HG02938 (cell line): ENCODE results near the gene NPEPL1.
"Not testable (repeated sequence)": the region's sequence is repeated elsewhere in the genome, so short reads cannot be mapped to it uniquely, and the experiment has no call there.

ENCODE experiments used
- ATAC-seq: cut with Tn5 transposase; IDR thresholded peaks from one replicate; pipeline ENCODE4 v1.9.1; 2021; ENCODE audit warnings: mild to moderate bottlenecking, moderate library complexity; ENCODE audit not compliant: unreplicated experiment

NPEPL1 gene

DNA sequence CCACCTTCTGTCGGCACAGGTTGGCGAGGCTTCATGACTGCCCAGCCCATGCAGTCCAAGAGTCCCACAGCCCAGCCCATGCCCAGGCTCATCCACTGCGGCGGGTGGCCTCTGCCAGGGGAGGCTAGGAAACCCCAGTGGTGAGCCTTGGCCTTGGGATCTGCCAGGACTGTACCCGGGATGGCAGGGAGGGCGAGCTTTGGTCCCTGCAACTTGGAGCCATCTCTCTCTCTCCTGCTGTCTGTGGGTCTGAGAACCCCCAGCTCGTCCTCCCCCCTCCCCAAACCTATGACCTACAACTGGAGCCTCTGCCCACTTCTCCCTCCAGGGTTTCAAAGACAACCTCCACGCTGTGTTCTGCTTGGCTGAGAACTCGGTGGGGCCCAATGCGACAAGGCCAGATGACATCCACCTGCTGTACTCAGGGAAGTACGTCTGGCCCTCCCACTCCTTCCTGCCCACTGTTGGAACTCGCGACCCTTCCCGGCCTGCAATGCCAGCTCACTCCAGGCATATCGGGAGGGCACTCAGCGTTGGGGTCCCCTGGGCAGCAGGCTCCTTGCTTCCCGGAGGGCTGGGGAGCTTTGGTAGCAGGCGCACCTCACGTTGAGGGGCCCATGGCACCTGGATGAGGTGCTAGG is 19.7 kb downstream of the NPEPL1 start:
- ATAC-seq, result no peak

DNA sequence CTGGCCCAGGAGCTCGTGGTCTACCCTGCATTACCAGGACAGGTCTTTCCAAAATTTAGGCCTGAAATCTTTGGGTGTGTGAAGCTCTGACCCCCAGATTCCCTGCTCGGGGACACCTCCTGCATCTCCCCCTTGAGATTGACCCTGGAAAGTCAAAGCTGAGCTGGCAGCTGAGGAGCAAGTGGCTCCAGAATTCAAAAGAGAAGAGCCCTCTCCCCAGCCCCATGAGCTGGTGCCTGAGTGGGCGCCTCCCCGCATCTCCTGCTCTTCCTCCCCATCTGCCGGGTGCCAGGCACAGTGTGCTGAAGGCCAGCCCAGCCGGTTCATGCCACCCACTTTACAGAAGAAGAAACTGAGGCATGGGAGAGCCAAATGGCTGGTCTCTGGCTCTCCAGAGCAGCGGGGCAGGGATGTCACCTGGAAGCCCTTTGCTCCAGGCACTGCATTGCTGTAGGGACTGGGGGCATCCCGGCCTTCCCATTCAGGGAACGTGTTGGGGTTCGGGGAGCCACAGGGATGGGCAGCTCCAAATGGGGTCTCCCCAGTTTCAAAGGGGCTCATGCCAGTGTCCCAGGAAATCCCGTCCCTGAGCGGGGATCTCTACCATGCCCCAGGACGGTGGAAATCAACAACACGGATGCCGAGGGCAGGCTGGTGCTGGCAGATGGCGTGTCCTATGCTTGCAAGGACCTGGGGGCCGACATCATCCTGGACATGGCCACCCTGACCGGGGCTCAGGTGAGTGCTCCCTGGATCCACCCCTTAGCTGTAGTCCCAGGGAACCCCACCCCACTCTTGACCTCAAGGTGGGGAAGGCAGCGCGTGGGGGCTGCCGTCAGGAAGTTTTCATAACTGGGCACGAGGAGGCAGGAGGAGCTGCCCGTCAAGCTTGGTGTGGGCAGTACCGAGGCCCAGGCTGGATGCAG is 20.5 kb downstream of the NPEPL1 start:
- no peak for ATAC-seq

DNA sequence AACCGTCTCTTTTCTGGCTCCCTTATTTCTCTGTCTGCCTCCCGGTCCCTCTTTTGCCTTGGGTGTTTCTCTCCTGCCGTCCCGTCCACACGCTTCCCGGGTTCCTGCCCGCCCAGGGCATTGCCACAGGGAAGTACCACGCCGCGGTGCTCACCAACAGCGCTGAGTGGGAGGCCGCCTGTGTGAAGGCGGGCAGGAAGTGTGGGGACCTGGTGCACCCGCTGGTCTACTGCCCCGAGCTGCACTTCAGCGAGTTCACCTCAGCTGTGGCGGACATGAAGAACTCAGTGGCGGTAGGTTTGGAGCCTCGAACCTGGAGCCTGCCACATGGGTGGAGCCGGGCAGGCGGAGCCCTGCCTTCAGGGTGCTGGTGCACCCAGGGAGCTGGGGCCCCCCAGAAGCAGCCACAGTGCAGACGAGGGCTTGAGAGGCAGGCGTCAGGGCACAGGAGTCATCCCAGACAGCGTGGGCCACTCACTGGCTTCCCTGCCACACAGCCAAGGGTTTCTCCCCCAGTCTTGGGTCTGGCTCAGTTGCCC is 21.3 kb downstream of the NPEPL1 start:
- no peak for ATAC-seq

DNA sequence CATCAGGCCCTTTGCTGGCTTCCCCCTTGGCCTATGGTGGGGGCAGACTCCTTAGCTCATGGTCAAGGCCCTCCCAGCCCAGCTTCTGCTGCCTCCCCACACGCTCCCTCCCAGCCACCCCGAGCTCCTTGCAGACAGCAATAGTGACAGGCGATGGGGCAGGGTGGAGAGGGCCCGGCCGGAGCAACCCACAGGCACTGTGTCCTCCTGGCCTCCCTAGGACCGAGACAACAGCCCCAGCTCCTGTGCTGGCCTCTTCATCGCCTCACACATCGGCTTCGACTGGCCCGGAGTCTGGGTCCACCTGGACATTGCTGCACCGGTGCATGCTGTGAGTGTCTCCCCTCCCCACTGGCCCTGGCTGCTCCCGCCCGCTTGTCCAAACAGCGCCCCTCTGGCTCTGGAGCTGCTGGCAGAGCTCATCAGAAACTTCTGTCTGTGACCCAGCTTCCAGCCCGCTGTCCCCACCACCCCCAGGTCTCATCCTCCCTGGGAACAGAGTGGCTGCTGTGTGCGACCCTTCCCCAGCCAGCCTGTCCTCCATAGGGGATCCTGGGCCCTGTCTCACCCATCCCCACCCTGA is 21.8 kb downstream of the NPEPL1 start:
- no peak for ATAC-seq

DNA sequence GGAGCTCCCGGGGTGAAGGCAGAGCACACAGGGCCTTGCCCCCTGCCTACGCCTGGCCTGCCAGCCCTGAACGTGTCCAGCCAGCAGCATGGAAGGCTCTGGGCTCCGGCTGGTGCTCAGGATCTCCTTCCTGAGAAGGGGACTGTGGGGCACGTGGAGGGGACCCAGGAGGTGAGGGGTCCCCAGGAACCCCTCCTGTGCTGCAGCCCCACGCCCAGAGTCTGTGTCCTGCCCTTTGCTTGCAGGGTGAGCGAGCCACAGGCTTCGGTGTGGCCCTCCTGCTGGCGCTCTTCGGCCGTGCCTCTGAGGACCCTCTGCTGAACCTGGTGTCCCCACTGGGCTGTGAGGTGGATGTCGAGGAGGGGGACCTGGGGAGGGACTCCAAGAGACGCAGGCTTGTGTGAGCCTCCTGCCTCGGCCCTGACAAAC is 22.3 kb downstream of the NPEPL1 start:
- no peak for ATAC-seq

DNA sequence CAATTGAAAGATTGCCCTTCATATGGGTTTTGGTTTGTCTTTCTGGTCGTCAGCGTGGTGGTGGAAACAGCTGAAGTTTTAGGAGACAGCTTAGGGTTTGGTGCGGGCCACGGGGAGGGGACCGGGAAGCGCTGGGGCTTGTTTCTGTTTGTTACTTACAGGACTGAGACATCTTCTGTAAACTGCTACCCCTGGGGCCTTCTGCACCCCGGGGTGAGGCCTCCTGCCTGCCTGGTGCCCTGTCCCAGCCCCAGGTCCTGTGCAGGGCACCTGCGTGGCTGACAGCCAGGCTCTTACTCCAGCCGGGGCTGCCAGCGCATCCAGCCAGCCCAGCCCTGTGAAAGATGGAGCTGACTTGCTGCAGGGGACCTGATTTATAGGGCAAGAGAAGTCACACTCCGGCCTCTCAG is 22.8 kb downstream of the NPEPL1 start:
- no peak for ATAC-seq

DNA sequence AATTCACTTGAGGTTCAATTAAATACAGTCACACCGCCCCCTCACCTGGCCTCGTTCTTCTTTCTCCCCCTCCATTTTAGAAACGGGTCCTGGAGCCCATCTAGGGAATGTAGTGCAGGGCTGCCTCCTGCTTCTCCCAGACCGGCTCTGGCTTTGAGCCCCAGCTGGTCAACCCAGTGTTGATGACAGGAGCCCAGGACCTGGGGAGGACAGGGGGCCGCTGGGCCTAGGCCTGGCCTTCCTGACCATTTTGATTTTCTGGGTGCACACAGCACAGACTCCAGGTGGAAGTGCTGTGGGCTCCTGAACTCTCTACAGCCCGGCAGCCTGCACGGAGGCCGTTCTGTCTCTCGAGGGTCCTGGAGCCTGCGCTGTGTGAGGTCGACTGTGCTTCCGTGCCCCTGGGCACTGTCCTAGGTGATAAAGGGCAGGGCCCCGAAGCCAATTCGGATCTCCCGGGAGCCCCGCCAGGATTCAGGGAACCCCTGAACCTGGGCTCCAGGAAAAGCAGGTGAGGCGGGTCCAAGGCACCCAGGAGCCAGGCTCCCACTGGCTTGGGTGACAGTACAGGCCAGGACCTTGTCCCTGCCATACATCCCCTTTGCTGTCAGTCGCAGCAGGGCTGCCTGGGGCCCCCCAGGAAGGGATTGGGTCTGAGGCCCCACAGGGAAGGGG is 23.3 kb downstream of the NPEPL1 start:
- ATAC-seq, result no peak

DNA sequence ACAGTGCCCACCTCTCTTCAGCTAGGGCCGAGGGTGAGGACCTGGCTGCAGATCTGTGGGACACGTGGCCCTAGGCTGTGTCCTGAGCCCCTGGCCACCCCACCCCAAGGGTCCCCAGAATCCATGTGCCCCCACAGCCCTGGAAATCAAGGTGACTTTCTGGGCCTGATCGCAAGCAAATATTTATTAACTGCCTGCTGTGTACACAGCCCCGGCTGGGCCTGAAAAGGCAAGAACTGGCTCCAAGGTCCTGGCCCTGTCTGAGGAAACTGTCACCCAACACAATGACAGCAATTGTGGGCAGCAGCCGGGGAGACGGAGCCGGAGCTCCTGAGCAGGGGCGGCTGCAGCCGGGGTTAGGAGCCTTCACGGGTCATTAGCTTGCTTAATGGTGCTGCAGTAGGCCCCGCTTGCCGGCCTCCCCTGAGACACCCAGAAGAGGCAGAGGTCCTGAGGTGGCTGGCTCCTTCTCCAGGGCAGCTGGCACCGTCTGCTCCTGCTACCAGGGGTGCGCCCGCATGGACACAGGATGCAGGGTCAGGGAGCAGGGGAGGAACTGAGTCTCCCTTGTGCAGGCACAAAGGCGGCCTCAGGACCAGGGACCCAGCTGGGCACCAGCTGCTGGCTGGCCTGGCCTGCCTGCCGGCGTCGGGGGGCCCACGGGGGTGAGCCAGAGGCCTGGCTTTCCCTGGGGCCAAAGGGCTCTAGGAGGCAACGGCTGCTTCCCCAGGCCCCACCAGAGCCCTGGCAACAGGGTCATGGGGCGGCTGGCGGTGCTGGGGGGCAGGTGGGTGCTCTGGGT is 24.1 kb downstream of the NPEPL1 start:
- no peak for ATAC-seq

DNA sequence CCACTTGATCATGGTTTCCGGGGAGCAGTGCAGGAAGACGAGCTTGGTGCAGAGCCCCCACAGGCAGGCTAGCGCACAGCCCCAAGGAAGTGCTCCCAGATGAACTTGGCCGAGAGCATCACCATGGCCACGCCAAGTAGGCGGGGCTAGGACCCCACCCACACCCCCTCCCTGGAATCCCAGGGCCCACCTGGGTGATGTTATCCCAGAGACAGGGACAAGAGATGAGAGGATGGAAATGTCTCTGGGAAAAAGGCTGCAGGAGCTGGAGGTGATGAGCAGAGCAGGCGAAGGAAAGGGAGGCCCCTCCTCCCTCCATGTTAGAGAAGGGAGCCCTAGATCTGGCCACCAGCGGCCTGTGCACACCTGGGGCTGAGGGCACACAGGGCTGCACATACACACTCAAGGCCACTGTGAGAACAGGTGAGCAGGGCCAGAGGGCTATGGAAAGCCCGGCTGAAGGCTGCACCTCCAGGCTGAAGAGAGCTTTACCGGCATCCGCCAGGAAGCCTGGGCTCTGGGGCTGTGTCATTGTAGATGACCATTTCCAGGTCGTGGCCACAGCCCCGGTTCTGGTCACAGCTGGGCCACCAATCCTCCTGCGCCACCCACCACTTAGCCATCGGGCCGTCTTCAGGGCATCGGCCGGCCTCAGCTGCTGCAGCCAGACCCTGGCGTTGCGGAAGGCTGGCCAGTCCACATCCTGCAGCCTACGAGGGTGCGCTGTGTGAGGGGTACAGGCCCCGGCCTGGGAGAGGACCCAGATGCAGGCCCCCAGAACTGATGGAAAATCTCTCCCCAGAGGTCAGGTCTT is 24.9 kb downstream of the NPEPL1 start:
- ATAC-seq, result no peak

DNA sequence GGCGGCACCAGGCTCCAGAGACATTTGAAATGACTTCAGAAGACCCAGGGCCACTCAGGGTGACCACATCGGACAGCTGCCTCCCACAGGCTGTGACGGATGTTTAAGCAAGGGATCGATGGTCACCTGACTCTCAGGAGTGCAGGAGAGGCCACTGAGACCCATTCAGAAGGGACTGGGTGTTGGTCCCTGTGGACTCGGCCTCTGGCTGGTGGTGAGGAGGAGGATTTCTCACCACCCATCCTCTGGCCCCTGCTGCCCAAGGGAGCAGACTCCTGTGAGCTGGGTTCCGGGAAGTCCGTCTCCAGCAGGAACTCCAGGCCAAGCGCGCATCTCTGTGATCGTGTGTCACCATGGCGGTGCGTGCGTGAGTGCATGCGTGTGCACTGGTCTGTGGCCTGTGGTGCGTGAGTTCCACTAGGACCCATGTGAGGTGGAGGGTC is 25.5 kb downstream of the NPEPL1 start:
- ATAC-seq, result no peak

DNA sequence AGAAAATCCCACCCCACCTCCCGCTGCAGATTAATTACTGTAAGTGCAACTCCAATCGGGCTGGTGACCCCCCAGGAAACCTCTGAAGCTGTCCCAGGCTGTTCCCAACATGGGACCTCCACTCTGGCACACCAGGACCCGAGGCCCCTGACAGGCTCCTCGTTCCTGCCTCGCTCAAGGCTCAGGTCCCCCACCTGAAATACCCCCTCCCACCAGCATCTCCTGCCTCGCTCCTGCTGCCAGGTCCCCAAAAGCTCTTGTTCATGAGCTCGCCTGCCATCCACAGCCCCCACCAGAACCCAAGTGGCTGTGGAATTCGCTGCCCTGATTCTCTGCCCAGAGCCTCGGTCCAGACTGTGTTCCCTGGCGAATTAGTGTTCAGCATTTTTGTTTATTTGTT is 26.1 kb downstream of the NPEPL1 start:
- no peak for ATAC-seq

DNA sequence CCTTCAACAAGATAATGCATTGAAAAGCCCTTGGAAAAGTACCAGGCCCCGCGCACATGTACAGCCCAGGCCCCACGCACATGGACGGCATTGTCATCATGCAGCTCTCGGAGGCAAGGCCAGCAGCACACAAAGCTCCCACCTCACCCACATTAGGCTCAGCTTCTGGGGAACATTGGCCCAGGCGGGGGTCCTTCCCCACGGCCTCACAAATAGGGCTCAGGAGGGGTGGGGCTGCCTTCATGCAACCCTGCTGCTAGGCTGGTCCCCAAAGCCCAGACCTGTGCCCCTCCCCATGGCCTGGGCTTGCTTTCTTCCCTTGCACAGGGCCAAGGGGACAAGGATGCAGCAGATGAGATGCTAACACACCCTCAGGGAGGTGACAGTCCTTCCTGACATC is 26.7 kb downstream of the NPEPL1 start:
- no peak for ATAC-seq

DNA sequence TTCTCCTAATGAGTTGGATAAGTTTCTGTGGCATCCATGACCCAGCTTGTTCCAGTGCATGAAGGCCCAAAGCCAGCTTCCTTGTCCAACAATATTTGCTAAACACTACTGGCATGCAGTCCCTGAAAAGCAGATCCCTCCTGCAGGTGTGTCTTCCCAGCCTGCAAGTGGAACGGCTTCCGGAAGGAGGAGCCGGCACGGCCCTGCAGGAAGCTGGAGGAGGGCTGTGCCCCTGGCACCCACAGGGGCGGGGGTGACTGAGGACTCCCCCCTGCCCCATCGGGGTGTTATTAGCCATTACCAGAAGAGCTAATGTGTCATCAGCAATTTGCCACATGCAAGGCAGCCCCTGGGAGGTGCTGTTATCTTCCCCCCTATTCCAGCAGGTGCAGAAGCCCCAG is 27.4 kb downstream of the NPEPL1 start:
- ATAC-seq, result no peak

DNA sequence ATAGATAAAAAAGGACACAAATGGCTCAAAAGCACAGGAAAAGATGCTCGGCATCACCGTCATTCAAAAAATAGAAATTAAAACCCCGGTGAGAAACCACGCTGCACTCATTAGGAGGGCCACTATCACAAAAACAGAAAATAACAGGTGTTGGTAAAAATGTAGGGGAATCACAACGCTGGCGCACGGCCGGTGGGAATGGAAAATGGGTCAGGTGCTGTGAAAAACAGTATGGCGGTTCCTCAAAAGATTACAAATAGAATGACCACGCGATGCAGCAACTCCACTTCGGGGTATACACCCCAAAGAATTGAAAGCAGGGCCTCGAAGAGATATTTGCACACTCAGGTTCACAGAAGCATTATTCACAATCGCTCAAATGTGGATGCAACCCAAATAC is 28.3 kb downstream of the NPEPL1 start:
- ATAC-seq, result no peak

DNA sequence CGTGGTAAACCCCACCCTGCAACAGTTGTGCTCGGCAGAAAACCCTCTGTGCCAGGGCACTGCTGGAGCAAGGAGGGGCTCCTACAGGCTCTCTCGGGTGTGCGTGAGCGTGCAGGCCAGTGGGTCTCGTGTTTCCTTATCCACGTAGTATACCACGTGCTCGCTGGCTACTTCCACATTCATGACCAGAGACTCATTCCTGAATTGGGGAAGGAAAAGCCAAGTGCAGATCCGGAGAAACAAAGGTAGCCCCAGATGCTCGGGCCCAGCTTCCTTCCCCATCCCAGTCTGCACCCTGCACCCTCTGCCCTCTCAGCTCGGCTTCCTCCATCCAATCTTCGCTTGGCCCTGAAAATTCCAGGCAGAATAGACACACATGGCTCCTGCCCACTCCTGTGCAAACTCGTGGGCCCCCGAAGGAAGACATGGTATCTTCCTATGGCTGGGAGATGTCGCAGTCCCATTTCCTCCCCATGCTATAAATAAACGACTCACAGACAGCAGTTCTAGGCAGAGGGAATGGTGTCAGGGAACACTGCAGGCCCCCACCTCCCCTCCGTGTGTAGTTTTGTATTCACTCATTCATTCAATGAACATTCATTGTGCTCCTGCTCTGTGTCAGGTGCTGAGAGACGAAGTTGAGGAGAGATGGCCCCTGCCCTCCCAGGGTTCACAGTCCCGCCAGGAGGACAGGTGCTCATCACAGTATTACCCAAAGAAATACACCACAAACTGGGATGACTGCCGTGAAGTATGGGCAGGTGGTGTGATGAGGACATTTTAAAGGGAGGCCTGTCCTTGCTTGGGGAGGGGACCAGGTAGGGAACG is 29.6 kb downstream of the NPEPL1 start:
- no peak for ATAC-seq

DNA sequence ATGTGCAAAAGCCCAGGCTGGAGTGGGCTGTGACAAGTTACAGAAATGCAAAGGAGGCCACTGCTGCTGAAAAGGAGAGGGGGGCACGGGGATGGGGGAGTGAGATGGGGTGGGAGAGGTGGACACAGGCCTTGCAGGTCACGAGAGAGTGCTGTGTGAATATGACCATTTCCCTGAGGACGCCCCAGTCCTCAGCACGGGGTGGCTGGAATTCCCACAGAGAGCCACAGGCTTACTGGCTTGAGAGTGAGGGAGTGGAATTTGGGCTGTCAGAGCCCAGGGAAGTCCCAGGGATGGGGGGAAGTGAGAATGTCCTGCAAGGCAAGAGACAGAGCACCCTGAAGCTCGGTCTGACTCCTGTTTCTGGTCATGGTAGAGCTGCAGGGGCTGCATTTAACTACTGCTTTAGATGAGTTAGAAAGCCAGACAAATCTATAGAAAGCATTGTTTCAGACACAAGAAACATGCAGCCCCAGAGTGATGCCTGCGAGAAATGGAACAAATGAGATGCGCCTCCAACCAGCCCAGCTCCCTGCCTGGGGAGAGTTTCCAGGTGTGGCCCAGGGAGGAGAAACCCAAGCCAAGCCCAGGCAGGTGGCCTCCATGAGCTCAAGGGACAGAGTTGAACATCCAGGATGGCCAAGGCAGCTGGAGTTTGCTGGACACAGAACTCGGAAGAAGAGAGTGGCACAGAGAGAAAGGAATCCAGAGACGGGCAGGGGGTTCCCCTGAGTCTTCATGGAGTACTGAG is 30.5 kb downstream of the NPEPL1 start:
- no peak for ATAC-seq

DNA sequence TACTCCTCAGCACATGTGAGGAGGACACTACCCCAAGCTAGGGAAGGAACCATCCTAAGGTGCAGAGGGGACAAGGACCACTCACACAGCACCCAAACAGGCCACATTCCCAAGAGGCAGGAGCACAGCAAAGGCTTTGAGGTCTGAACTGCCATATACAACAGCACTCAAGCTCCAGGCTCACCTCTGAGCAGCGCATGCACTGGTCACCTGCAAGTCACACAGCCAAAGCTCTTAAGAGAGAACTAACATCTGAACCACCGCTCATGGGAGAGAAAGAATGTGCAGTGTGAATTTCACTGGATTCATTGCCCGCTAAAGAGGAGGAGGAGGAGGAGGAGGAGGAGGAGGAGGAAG is 31.0 kb downstream of the NPEPL1 start:
- no peak for ATAC-seq

DNA sequence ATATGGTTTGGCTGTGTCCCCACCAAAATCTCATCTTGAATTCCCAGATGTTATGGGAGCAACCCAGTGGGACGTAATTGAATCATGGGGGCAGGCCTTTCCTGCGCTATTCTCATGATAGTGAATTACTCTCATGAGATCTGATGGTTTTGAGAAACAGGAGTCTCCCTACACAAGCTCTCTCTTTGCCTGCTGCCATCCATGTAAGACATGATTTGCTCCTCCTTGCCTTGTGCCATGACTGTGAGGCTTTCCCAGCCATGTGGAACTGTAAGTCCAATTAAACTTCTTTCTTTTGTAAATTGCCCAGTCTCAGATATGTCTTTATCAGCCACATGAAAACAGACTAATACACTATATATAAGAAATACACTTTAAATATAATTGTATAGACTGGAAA is 33.6 kb downstream of the NPEPL1 start:
- ATAC-seq, result not testable (repeated sequence)
